ENCODE measurements around the gene PEAK3.

The PEAK3 gene

GRCh38 chr19:2235381-2236063 is 46.5 kb downstream of the PEAK3 start:
- DNase-seq, result peak; percentile 66

- no peak for DNase-seq
Observed at GRCh38 chr19:2234996-2235380, 47.0 kb downstream of the PEAK3 start.

- DNase-seq, result no peak
Observed at GRCh38 chr19:2233601-2234280, 48.2 kb downstream of the PEAK3 start.

GRCh38 chr19:2232286-2233151 is 49.5 kb downstream of the PEAK3 start:
- DNase-seq, result no peak

- no peak for DNase-seq
Observed at GRCh38 chr19:2231621-2232221, 50.3 kb downstream of the PEAK3 start.

GRCh38 chr19:2230807-2231533 is 51.0 kb downstream of the PEAK3 start:
- DNase-seq, result no peak

GRCh38 chr19:2230033-2230531 is 51.9 kb downstream of the PEAK3 start:
- no peak for DNase-seq

- no peak for DNase-seq
Observed at GRCh38 chr19:2229103-2230032, 52.6 kb downstream of the PEAK3 start.

- no peak for DNase-seq
Observed at GRCh38 chr19:2228157-2229030, 53.6 kb downstream of the PEAK3 start.

- DNase-seq, result no peak
Observed at GRCh38 chr19:2227415-2228156, 54.4 kb downstream of the PEAK3 start.

GRCh38 chr19:2226840-2227360 is 55.1 kb downstream of the PEAK3 start:
- DNase-seq, result no peak

GRCh38 chr19:2226051-2226839 is 55.7 kb downstream of the PEAK3 start:
- DNase-seq, result no peak

GRCh38 chr19:2225415-2226050 is 56.4 kb downstream of the PEAK3 start:
- no peak for DNase-seq

- no peak for DNase-seq
Observed at GRCh38 chr19:2224754-2225349, 57.1 kb downstream of the PEAK3 start.

Measured in NCI-H774 (cell line).